ENCODE results near the gene CRIP1.

- TF ChIP-seq, protein P1, sequence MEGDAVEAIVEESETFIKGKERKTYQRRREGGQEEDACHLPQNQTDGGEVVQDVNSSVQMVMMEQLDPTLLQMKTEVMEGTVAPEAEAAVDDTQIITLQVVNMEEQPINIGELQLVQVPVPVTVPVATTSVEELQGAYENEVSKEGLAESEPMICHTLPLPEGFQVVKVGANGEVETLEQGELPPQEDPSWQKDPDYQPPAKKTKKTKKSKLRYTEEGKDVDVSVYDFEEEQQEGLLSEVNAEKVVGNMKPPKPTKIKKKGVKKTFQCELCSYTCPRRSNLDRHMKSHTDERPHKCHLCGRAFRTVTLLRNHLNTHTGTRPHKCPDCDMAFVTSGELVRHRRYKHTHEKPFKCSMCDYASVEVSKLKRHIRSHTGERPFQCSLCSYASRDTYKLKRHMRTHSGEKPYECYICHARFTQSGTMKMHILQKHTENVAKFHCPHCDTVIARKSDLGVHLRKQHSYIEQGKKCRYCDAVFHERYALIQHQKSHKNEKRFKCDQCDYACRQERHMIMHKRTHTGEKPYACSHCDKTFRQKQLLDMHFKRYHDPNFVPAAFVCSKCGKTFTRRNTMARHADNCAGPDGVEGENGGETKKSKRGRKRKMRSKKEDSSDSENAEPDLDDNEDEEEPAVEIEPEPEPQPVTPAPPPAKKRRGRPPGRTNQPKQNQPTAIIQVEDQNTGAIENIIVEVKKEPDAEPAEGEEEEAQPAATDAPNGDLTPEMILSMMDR (conservative IDR thresholded peaks at IDR 0.05; ENCODE audit: low read depth in 2 of 2): no peak
- TF ChIP-seq EZH2 (IDR thresholded peaks at IDR 0.05; ENCODE audit: low read depth, unreplicated experiment) (no peak), STAT1 (IDR thresholded peaks at IDR 0.05; ENCODE audit: unreplicated experiment) (no peak), CREB1 (CRISPR knock-in tag; IDR thresholded peaks at IDR 0.05; ENCODE audit: low read depth) (no peak), POLR2AphosphoS5 (IDR thresholded peaks at IDR 0.05; ENCODE audit: low read depth) (no peak)
Measured at GRCh38 chr14:105484069-105484996, 2.4 kb upstream of the CRIP1 start.

Data from GM23338 (cell line).